ENCODE measurements around the gene SFSWAP.

DNA sequence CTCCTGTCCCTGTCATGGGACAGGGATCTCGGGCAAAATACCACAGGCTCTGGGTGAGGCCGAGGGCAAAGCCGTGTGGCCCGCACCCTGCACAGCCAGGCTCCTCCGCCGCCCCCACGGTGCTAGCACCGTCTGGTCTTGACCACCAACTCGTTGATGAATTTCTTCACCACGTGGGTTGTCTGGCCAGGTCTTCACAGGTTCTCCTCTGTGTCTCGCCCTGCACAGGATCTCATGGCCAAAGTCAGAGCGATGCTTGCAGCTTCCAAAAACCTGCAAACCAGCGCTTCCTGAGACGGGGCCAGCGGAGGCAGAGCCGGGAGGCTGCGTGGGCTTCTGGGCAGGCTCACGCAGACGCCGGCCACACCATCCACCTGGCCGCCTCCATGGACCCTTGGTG, 88.3 kb downstream of the SFSWAP start:
- TF ChIP-seq, protein P1, sequence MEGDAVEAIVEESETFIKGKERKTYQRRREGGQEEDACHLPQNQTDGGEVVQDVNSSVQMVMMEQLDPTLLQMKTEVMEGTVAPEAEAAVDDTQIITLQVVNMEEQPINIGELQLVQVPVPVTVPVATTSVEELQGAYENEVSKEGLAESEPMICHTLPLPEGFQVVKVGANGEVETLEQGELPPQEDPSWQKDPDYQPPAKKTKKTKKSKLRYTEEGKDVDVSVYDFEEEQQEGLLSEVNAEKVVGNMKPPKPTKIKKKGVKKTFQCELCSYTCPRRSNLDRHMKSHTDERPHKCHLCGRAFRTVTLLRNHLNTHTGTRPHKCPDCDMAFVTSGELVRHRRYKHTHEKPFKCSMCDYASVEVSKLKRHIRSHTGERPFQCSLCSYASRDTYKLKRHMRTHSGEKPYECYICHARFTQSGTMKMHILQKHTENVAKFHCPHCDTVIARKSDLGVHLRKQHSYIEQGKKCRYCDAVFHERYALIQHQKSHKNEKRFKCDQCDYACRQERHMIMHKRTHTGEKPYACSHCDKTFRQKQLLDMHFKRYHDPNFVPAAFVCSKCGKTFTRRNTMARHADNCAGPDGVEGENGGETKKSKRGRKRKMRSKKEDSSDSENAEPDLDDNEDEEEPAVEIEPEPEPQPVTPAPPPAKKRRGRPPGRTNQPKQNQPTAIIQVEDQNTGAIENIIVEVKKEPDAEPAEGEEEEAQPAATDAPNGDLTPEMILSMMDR (IDR thresholded peaks at IDR 0.05), result no peak
- no peak for TF ChIP-seq POLR2A (IDR thresholded peaks at IDR 0.05)

All from adrenal gland (tissue), 5 donors.